Panc1 (cell line): ENCODE data around the gene TMCC1.

Experiments
- CTCF ChIP-seq: fragments of 450-650 bp; IDR thresholded peaks from 2 replicates; pipeline ENCODE4 v1.5.1; 2017; ENCODE audit warnings: mild to moderate bottlenecking
- POLR2AphosphoS5 ChIP-seq: IDR thresholded peaks from 2 replicates; pipeline ENCODE4 v1.6.1; 2012; ENCODE audit warnings: mild to moderate bottlenecking, low read depth, low read length, moderate library complexity
- SIN3A ChIP-seq: IDR thresholded peaks from 2 replicates; pipeline ENCODE4 v1.6.1; 2012; ENCODE audit warnings: low read depth, mild to moderate bottlenecking, low read length, moderate library complexity, borderline replicate concordance; ENCODE audit not compliant: insufficient read depth

DNA sequence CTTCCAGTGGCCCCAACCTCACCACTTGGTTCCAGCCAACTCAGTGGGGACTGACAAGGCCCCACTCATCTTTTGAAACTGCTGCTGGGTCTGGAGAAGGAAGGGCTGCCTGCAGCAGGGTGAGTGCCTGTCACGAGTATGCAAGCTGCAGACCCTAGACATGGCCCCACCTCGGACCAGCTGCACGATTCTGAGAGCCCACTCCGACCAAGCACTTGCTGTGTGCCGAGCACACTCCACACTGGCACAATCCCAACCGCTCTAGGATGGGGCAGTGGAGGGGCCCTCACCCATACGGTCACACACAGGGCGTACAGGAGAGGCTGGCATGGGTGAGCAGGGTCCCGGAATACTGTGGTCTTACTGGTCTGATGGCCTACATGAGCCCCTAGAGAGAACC lies 279.1 kb downstream of the TMCC1 start:
- TF ChIP-seq CTCF (no peak), POLR2AphosphoS5 (no peak), SIN3A (no peak)
